Subcutaneous adipose tissue (tissue), 4 donors: ENCODE measurements around the gene STK33. TPM values are rescaled to one million over a fixed set of nuclear protein-coding genes. Genes with fewer than 3 reads are reported as not detected.

ENCODE experiments used
- CTCF ChIP-seq: fragments of 450-650 bp; IDR thresholded peaks from one replicate; pipeline ENCODE4 v1.5.1; 2016; ENCODE audit warnings: low read depth, mild to moderate bottlenecking, control low read depth, antibody characterized with exemption, moderate library complexity
- total RNA-seq, 4 donors: library from RNA; depleted of rRNA; stranded (reverse); fragments of >200 nt; gene quantifications; one replicate each; pipeline ENCODE4 v1.1.0, GENCODE V29; 2016

The STK33 gene
- total RNA-seq, 4 donors from 2014 or later: 0.33 to 3.1 (median 0.62) TPM

- no peak for TF ChIP-seq CTCF
These were observed 241.0 kb downstream of the STK33 start for GRCh38 chr11:8352876-8353505.

DNA sequence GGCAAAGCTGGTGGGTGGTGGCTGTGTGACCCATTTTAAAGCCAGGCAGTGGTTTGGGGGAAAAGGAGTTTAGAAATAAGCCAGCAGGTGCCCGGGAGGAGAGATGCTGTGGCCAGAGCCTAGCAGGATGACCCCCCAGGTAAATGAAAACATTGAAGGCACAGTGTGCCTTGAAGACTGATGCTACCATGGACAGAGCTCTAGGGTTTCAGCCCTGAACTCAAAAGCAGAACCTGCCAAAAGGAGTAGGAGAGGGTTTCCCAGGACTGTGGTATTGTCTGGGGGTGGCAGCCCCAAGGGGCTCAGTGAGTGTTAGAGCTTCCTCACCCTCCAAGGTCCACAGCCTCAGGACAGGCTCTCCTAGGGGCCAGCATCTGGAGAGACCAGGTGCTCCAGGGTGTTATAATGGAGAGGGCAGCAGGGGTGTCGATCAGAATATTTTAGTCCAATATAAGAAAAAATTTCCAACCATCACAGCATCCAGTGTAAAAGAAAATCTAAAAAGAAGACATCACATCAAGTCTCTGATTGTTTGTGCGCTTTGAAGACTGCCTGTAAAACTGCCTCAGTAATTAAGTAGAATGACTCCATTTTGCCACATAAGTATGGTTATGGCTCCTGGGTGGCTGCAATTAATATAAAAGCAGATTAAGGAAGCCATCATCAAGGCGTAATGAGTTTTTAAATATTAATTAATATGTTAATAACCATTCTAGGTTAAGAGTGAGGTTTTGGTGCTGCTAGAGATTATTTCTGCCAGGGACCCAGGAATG lies 241.7 kb downstream of the STK33 start:
- no peak for TF ChIP-seq CTCF

DNA sequence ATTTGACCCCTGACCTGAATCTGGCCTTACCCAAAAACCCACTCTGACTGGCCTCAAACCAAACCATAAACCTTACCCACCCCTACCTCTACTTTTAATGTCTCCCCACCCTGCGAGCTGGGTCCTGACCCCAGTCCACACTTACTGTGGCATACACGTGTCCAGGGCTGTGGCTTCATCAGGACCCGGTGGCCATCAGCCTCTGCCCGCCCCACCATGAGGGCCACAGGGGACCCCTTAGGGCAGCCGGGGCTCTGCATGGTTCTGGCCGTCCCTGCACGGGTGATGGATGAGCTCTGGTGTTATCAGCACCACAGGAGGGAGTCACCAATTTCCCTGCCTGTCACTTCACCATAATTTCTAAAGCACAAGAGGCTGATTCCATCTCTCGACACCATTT lies 242.8 kb downstream of the STK33 start:
- no peak for TF ChIP-seq CTCF

GRCh38 chr11:8347978-8348377 lies 246.1 kb downstream of the STK33 start:
- no peak for TF ChIP-seq CTCF

- no peak for TF ChIP-seq CTCF
These were observed 247.8 kb downstream of the STK33 start for GRCh38 chr11:8346157-8346755.

DNA sequence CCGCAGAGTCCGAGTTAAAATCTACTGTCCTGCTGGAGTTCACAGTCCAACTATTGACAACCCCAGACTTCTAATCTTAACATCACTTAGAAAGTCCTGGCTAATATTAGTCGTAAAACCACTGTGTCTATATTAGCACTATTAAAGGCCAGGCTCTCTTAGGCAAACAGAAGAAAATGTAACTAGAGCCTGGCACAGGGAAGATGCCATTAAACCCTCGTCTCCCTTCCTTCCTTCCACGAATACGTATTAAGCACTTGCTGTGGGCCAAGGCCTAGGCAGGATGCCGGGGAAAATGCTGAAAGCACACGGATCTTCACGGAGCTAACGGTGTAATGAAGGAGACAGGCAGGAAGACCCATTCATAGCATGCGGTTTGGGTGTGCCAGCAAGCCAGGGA lies 248.8 kb downstream of the STK33 start:
- TF ChIP-seq CTCF: no peak

GRCh38 chr11:8344346-8344745 lies 249.7 kb downstream of the STK33 start:
- TF ChIP-seq CTCF: no peak
